ENCODE results near the gene VPS11. TPM values are rescaled to one million over a fixed set of nuclear protein-coding genes. Genes with fewer than 3 reads are reported as not detected.

Gene VPS11
- total RNA-seq, 4 donors from 2014 or later: 16.5 to 25.9 (median 20.3) TPM

GRCh38 chr11:119085437-119085847 lies 17.8 kb downstream of the VPS11 start:
- intact Hi-C loops (cut with DNase I; ENCODE audit: low total_unique reads): loop anchor here (1.0 kb wide), 1 partner anchor 22 kb away; the partner anchor contains the start of gene C2CD2L
- Histone ChIP-seq H3K4me1 (peaks cover 15 to 17% of the 10 kb centered on the region in 2 donors), H3K4me3 (peak overlapping the region; percentile 77 to 99 (median 80)), H3K9me3 (no peaks in the 10 kb centered on the region), H3K27me3 (no peaks in the 10 kb centered on the region), H3K36me3 (peaks cover 4 to 23% of the 10 kb centered on the region in 2 donors), H3K27ac (peak overlapping the region; percentile 88 to 98 (median 94))
- ATAC-seq (no peak), DNase-seq (no peak)
- in situ Hi-C loops (cut with MboI; ENCODE audit: low sequenced_read_pairs in 4 of 4): no loop called here
- no peak for TF ChIP-seq POLR2A (IDR thresholded peaks at IDR 0.05)
- TF ChIP-seq, protein P1, sequence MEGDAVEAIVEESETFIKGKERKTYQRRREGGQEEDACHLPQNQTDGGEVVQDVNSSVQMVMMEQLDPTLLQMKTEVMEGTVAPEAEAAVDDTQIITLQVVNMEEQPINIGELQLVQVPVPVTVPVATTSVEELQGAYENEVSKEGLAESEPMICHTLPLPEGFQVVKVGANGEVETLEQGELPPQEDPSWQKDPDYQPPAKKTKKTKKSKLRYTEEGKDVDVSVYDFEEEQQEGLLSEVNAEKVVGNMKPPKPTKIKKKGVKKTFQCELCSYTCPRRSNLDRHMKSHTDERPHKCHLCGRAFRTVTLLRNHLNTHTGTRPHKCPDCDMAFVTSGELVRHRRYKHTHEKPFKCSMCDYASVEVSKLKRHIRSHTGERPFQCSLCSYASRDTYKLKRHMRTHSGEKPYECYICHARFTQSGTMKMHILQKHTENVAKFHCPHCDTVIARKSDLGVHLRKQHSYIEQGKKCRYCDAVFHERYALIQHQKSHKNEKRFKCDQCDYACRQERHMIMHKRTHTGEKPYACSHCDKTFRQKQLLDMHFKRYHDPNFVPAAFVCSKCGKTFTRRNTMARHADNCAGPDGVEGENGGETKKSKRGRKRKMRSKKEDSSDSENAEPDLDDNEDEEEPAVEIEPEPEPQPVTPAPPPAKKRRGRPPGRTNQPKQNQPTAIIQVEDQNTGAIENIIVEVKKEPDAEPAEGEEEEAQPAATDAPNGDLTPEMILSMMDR (IDR thresholded peaks at IDR 0.05 in 4 of 5, conservative IDR thresholded peaks at IDR 0.05 in 1 of 5): no peak

DNA sequence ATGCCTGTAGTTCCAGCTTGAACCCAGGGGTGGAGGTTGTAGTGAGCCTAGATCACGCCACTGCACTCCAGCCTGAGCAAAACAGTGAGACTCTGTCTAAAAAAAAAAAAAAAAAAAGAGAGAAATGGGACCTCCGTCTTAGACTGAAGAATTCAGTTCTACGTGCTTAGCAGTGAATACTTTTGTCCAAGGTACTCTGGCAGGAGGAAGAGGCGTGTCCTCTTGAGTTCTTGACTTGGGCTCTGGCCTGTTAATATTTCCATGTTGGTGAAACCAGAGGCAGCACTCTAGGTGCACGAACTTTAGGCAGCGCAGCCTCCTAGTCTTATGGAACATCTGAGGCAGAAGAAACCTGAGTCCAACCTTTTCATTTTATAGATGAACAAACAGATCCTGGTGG lies 19.5 kb downstream of the VPS11 start:
- no peaks in the 10 kb centered on the region for H3K9me3 ChIP-seq
- H3K36me3 ChIP-seq: peaks cover 0 to 7% of the 10 kb centered on the region in 2 donors
- DNase-seq: no peak
- H3K4me1 ChIP-seq: peaks cover 15 to 17% of the 10 kb centered on the region in 2 donors
- TF ChIP-seq, protein P1 (IDR thresholded peaks at IDR 0.05 in 4 of 5, conservative IDR thresholded peaks at IDR 0.05 in 1 of 5): no peak
- TF ChIP-seq POLR2A (IDR thresholded peaks at IDR 0.05): no peak
- in situ Hi-C loops (cut with MboI; ENCODE audit: low sequenced_read_pairs in 4 of 4): no loop called here
- intact Hi-C loops (cut with DNase I; ENCODE audit: low total_unique reads): no loop called here
- H3K27ac ChIP-seq: no peak overlapping the region
- no peak for ATAC-seq
- no peaks in the 10 kb centered on the region for H3K27me3 ChIP-seq
- H3K4me3 ChIP-seq: no peak overlapping the region

DNA sequence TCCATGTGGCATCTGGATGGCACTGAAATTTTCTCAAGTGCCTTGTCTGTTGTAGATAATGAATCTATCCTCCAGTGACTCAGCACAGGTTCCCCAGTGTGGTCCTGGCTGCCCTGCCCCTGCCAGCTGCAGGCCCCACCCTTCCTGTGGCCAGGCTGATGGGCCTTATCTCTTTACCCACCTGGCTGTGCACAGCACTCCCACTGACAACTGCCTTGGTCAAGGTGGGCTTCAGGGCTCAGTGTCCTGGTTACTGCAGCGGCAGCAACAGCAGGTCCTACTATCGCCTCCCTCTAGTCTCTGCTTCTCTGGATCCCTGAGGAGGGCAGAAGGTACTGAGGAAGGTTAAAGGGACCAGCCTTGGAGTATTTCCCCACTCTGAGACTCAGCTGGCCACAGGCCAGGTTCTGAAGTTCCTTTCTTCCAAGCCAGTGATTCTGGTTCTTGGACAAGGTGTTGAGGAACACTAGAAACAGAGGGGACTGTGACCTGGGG lies 20.2 kb downstream of the VPS11 start:
- intact Hi-C loops (cut with DNase I; ENCODE audit: low total_unique reads): no loop called here
- in situ Hi-C loops (cut with MboI; ENCODE audit: low sequenced_read_pairs in 4 of 4): no loop called here
- Histone ChIP-seq H3K4me3 (no peak overlapping the region), H3K27me3 (no peaks in the 10 kb centered on the region), H3K4me1 (peaks cover 15 to 19% of the 10 kb centered on the region in 2 donors), H3K9me3 (no peaks in the 10 kb centered on the region), H3K27ac (no peak overlapping the region), H3K36me3 (peaks cover 0 to 3% of the 10 kb centered on the region in 2 donors)
- no peak for DNase-seq
- ATAC-seq: no peak
- TF ChIP-seq POLR2A (IDR thresholded peaks at IDR 0.05): no peak
- TF ChIP-seq, protein P1 (IDR thresholded peaks at IDR 0.05 in 4 of 5, conservative IDR thresholded peaks at IDR 0.05 in 1 of 5): no peak

- H3K4me1 ChIP-seq: peaks cover 18 to 25% of the 10 kb centered on the region in 2 donors
- no peak for ATAC-seq
- in situ Hi-C loops (cut with MboI; ENCODE audit: low sequenced_read_pairs in 4 of 4): no loop called here
- DNase-seq: no peak
- intact Hi-C loops (cut with DNase I; ENCODE audit: low total_unique reads): no loop called here
- no peaks in the 10 kb centered on the region for H3K9me3 ChIP-seq
- peaks cover 0 to 7% of the 10 kb centered on the region in 2 donors for H3K36me3 ChIP-seq
- H3K27ac ChIP-seq: no peak overlapping the region
- TF ChIP-seq, protein P1 (IDR thresholded peaks at IDR 0.05 in 4 of 5, conservative IDR thresholded peaks at IDR 0.05 in 1 of 5): no peak
- no peak for TF ChIP-seq POLR2A (IDR thresholded peaks at IDR 0.05)
- no peak overlapping the region for H3K4me3 ChIP-seq
- H3K27me3 ChIP-seq: no peaks in the 10 kb centered on the region
Observed at GRCh38 chr11:119088406-119088805, 20.8 kb downstream of the VPS11 start.

GRCh38 chr11:119089319-119089718 lies 21.7 kb downstream of the VPS11 start:
- Histone ChIP-seq H3K27ac (no peak overlapping the region), H3K27me3 (no peaks in the 10 kb centered on the region), H3K9me3 (no peaks in the 10 kb centered on the region), H3K36me3 (peaks cover 0 to 7% of the 10 kb centered on the region in 2 donors), H3K4me1 (peaks cover 22 to 31% of the 10 kb centered on the region in 2 donors), H3K4me3 (no peak overlapping the region)
- intact Hi-C loops (cut with DNase I; ENCODE audit: low total_unique reads): no loop called here
- TF ChIP-seq POLR2A (IDR thresholded peaks at IDR 0.05): no peak
- TF ChIP-seq, protein P1 (IDR thresholded peaks at IDR 0.05 in 4 of 5, conservative IDR thresholded peaks at IDR 0.05 in 1 of 5): no peak
- in situ Hi-C loops (cut with MboI; ENCODE audit: low sequenced_read_pairs in 4 of 4): no loop called here
- DNase-seq (no peak), ATAC-seq (no peak)
